HEK293 (cell line): ENCODE results near the gene WDFY2.
A peak's percentile ranks its signal among the peaks of the same experiment; 100 is the strongest.

ENCODE experiments used
- EGR2 ChIP-seq: fragments of 450-650 bp; formaldehyde crosslinking; IDR thresholded peaks from 2 replicates; pipeline ENCODE4 v1.5.1; 2016; ENCODE audit warnings: low read depth, missing biosample characterization, missing genetic modification characterization
- GFI1B ChIP-seq: fragments of 450-650 bp; formaldehyde crosslinking; IDR thresholded peaks from 2 replicates; pipeline ENCODE4 v1.5.1; 2016; ENCODE audit warnings: missing biosample characterization, missing genetic modification characterization
- ZBTB8A ChIP-seq: fragments of 450-650 bp; formaldehyde crosslinking; IDR thresholded peaks from 2 replicates; pipeline ENCODE4 v1.5.1; 2016; ENCODE audit warnings: missing biosample characterization, missing genetic modification characterization
- ZNF274 ChIP-seq, 2 experiments: fragments of 200-500 bp in 1 of 2; fragments of 450-650 bp in 1 of 2; sonication (Bioruptor generic) in 1 of 2; formaldehyde crosslinking in 1 of 2; IDR thresholded peaks; 2 replicates each; pipeline versions ENCODE4 v1.5.1 to v1.6.1; 2014 to 2016; ENCODE audit warnings: borderline replicate concordance in 1 of 2, inconsistent platforms in 1 of 2, low read length in 1 of 2, missing biosample characterization in 1 of 2, missing genetic modification characterization in 1 of 2
- ZNF292 ChIP-seq: fragments of 450-650 bp; formaldehyde crosslinking; IDR thresholded peaks from 2 replicates; pipeline ENCODE4 v1.5.1; 2016; ENCODE audit warnings: low read depth, missing biosample characterization, missing genetic modification characterization, borderline replicate concordance
- ZNF302 ChIP-seq: fragments of 450-650 bp; formaldehyde crosslinking; IDR thresholded peaks from 2 replicates; pipeline ENCODE4 v1.5.1; 2016; ENCODE audit warnings: missing biosample characterization, missing genetic modification characterization, low read depth
- ZNF76 ChIP-seq: fragments of 450-650 bp; formaldehyde crosslinking; IDR thresholded peaks from 2 replicates; pipeline ENCODE4; 2016; ENCODE audit warnings: low read depth, missing biosample characterization, missing genetic modification characterization, borderline replicate concordance
- ZNF776 ChIP-seq: fragments of 450-650 bp; formaldehyde crosslinking; IDR thresholded peaks from 2 replicates; pipeline ENCODE4 v1.5.0; 2017; ENCODE audit warnings: missing biosample characterization, missing genetic modification characterization, borderline replicate concordance
- ZNF785 ChIP-seq: fragments of 450-650 bp; formaldehyde crosslinking; IDR thresholded peaks from 2 replicates; pipeline ENCODE4 v1.5.1; 2016; ENCODE audit warnings: missing biosample characterization, missing genetic modification characterization
- TF ChIP-seq, protein P1 (sequence below): fragments of 450-650 bp; formaldehyde crosslinking; IDR thresholded peaks from 2 replicates; pipeline ENCODE4 v1.5.1; 2016; ENCODE audit warnings: missing biosample characterization, missing genetic modification characterization
- TF ChIP-seq, protein P2 (sequence below): fragments of 450-650 bp; formaldehyde crosslinking; IDR thresholded peaks from 2 replicates; pipeline ENCODE4 v1.5.1; 2016; ENCODE audit warnings: missing biosample characterization, missing genetic modification characterization
- TF ChIP-seq, protein P3 (sequence below): fragments of 450-650 bp; formaldehyde crosslinking; IDR thresholded peaks from 2 replicates; pipeline ENCODE4 v1.5.1; 2016; ENCODE audit warnings: missing biosample characterization, missing genetic modification characterization, borderline replicate concordance
- TF ChIP-seq, protein P4 (sequence below): fragments of 450-650 bp; formaldehyde crosslinking; IDR thresholded peaks from 2 replicates; pipeline ENCODE4 v1.5.1; 2017; ENCODE audit warnings: missing biosample characterization, missing genetic modification characterization
- TF ChIP-seq, protein P5 (sequence below): fragments of 450-650 bp; formaldehyde crosslinking; IDR thresholded peaks from 2 replicates; pipeline ENCODE4 v1.5.1; 2016; ENCODE audit warnings: missing biosample characterization, missing genetic modification characterization

DNA sequence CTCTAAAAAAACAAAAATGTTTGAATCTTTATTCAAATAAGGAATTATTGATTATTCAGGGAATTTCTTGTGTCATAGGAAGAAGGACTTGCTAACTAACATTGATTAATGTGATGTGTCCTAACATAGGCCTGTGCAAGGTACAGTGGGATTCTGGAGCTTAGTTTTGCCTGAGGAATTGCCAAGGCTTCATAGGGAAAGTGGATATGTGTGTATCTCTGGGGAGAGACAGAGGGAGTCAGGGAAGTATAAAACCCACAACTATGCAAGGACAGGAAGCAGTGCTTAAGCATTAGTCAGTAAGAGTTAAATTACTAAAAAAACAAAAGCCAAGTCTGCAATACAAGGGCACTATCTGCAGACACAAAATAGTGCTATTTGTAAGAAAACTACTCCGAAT, 59.6 kb downstream of the WDFY2 start:
- TF ChIP-seq, protein P1, sequence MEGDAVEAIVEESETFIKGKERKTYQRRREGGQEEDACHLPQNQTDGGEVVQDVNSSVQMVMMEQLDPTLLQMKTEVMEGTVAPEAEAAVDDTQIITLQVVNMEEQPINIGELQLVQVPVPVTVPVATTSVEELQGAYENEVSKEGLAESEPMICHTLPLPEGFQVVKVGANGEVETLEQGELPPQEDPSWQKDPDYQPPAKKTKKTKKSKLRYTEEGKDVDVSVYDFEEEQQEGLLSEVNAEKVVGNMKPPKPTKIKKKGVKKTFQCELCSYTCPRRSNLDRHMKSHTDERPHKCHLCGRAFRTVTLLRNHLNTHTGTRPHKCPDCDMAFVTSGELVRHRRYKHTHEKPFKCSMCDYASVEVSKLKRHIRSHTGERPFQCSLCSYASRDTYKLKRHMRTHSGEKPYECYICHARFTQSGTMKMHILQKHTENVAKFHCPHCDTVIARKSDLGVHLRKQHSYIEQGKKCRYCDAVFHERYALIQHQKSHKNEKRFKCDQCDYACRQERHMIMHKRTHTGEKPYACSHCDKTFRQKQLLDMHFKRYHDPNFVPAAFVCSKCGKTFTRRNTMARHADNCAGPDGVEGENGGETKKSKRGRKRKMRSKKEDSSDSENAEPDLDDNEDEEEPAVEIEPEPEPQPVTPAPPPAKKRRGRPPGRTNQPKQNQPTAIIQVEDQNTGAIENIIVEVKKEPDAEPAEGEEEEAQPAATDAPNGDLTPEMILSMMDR (tag by site-specific recombination), result no peak
- TF ChIP-seq ZBTB8A (tag by site-specific recombination) (no peak), ZNF776 (tag by site-specific recombination) (no peak), ZNF302 (tag by site-specific recombination) (no peak), ZNF292 (tag by site-specific recombination) (no peak), ZNF274 (IDR thresholded peaks at IDR 0.05; ENCODE audit: low read length) (no peak), ZNF274 (tag by site-specific recombination; IDR thresholded peaks at IDR 0.05; ENCODE audit: borderline replicate concordance) (no peak), ZNF76 (tag by site-specific recombination) (no peak), EGR2 (tag by site-specific recombination) (no peak), ZNF785 (no peak), GFI1B (tag by site-specific recombination) (no peak)
- TF ChIP-seq, protein P2, sequence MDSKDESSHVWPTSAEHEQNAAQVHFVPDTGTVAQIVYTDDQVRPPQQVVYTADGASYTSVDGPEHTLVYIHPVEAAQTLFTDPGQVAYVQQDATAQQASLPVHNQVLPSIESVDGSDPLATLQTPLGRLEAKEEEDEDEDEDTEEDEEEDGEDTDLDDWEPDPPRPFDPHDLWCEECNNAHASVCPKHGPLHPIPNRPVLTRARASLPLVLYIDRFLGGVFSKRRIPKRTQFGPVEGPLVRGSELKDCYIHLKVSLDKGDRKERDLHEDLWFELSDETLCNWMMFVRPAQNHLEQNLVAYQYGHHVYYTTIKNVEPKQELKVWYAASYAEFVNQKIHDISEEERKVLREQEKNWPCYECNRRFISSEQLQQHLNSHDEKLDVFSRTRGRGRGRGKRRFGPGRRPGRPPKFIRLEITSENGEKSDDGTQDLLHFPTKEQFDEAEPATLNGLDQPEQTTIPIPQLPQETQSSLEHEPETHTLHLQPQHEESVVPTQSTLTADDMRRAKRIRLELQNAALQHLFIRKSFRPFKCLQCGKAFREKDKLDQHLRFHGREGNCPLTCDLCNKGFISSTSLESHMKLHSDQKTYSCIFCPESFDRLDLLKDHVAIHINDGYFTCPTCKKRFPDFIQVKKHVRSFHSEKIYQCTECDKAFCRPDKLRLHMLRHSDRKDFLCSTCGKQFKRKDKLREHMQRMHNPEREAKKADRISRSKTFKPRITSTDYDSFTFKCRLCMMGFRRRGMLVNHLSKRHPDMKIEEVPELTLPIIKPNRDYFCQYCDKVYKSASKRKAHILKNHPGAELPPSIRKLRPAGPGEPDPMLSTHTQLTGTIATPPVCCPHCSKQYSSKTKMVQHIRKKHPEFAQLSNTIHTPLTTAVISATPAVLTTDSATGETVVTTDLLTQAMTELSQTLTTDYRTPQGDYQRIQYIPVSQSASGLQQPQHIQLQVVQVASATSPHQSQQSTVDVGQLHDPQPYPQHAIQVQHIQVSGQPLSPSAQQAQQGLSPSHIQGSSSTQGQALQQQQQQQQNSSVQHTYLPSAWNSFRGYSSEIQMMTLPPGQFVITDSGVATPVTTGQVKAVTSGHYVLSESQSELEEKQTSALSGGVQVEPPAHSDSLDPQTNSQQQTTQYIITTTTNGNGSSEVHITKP (tag by site-specific recombination), result peak; percentile 66
- TF ChIP-seq, protein P3, sequence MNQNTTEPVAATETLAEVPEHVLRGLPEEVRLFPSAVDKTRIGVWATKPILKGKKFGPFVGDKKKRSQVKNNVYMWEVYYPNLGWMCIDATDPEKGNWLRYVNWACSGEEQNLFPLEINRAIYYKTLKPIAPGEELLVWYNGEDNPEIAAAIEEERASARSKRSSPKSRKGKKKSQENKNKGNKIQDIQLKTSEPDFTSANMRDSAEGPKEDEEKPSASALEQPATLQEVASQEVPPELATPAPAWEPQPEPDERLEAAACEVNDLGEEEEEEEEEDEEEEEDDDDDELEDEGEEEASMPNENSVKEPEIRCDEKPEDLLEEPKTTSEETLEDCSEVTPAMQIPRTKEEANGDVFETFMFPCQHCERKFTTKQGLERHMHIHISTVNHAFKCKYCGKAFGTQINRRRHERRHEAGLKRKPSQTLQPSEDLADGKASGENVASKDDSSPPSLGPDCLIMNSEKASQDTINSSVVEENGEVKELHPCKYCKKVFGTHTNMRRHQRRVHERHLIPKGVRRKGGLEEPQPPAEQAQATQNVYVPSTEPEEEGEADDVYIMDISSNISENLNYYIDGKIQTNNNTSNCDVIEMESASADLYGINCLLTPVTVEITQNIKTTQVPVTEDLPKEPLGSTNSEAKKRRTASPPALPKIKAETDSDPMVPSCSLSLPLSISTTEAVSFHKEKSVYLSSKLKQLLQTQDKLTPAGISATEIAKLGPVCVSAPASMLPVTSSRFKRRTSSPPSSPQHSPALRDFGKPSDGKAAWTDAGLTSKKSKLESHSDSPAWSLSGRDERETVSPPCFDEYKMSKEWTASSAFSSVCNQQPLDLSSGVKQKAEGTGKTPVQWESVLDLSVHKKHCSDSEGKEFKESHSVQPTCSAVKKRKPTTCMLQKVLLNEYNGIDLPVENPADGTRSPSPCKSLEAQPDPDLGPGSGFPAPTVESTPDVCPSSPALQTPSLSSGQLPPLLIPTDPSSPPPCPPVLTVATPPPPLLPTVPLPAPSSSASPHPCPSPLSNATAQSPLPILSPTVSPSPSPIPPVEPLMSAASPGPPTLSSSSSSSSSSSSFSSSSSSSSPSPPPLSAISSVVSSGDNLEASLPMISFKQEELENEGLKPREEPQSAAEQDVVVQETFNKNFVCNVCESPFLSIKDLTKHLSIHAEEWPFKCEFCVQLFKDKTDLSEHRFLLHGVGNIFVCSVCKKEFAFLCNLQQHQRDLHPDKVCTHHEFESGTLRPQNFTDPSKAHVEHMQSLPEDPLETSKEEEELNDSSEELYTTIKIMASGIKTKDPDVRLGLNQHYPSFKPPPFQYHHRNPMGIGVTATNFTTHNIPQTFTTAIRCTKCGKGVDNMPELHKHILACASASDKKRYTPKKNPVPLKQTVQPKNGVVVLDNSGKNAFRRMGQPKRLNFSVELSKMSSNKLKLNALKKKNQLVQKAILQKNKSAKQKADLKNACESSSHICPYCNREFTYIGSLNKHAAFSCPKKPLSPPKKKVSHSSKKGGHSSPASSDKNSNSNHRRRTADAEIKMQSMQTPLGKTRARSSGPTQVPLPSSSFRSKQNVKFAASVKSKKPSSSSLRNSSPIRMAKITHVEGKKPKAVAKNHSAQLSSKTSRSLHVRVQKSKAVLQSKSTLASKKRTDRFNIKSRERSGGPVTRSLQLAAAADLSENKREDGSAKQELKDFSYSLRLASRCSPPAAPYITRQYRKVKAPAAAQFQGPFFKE (tag by site-specific recombination), result no peak
- TF ChIP-seq, protein P4, sequence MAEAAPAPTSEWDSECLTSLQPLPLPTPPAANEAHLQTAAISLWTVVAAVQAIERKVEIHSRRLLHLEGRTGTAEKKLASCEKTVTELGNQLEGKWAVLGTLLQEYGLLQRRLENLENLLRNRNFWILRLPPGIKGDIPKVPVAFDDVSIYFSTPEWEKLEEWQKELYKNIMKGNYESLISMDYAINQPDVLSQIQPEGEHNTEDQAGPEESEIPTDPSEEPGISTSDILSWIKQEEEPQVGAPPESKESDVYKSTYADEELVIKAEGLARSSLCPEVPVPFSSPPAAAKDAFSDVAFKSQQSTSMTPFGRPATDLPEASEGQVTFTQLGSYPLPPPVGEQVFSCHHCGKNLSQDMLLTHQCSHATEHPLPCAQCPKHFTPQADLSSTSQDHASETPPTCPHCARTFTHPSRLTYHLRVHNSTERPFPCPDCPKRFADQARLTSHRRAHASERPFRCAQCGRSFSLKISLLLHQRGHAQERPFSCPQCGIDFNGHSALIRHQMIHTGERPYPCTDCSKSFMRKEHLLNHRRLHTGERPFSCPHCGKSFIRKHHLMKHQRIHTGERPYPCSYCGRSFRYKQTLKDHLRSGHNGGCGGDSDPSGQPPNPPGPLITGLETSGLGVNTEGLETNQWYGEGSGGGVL, result no peak
- TF ChIP-seq, protein P5, sequence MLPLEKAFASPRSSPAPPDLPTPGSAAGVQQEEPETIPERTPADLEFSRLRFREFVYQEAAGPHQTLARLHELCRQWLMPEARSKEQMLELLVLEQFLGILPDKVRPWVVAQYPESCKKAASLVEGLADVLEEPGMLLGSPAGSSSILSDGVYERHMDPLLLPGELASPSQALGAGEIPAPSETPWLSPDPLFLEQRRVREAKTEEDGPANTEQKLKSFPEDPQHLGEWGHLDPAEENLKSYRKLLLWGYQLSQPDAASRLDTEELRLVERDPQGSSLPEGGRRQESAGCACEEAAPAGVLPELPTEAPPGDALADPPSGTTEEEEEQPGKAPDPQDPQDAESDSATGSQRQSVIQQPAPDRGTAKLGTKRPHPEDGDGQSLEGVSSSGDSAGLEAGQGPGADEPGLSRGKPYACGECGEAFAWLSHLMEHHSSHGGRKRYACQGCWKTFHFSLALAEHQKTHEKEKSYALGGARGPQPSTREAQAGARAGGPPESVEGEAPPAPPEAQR (tag by site-specific recombination), result no peak
